ENCODE measurements around the gene MGMT.

- TF ChIP-seq CTCF (IDR thresholded peaks at IDR 0.05) (no peak), FOSL2 (IDR thresholded peaks at IDR 0.05; ENCODE audit: borderline replicate concordance, low read depth) (no peak), EZH2phosphoT487 (IDR thresholded peaks at IDR 0.05; ENCODE audit: borderline replicate concordance, low read depth) (no peak), FOXM1 (IDR thresholded peaks at IDR 0.05; ENCODE audit: low read depth) (no peak), EP300 (IDR thresholded peaks at IDR 0.05; ENCODE audit: borderline replicate concordance in 1 of 2, low read depth in 1 of 2, low read length in 1 of 2) (no peak), ZBTB33 (IDR thresholded peaks at IDR 0.05; ENCODE audit: borderline replicate concordance, low read depth) (no peak), RAD21 (IDR thresholded peaks at IDR 0.05; ENCODE audit: low read length) (no peak), USF2 (IDR thresholded peaks at IDR 0.05; ENCODE audit: borderline replicate concordance, low read depth, low read length) (no peak), POLR2AphosphoS5 (IDR thresholded peaks at IDR 0.05; ENCODE audit: low read depth, low read length) (no peak), MXI1 (IDR thresholded peaks at IDR 0.05; ENCODE audit: low read depth, low read length) (no peak), GATA2 (CRISPR knock-in tag; IDR thresholded peaks at IDR 0.05) (no peak), SMC3 (IDR thresholded peaks at IDR 0.05; ENCODE audit: low read depth, low read length) (no peak)
These were observed 187.4 kb downstream of the MGMT start for GRCh38 chr10:129654461-129654860.

Data from SK-N-SH (cell line).